Activated T-cell treated with anti-CD3 and anti-CD28 coated beads, Interleukin-2, amount 50 U/mL, for 24 hours (primary cell): ENCODE measurements around the gene KMT2E.
"Not testable (repeated sequence)": the region's sequence is repeated elsewhere in the genome, so short reads cannot be mapped to it uniquely, and the experiment has no call there.

Experiments
- DNase-seq: peaks from one replicate; pipeline ENCODE4 v3.0.0-alpha.2; 2020
- H3K27ac Mint-ChIP-seq: 2 replicates; pipeline ENCODE4 v1.8.0; 2020; ENCODE audit warnings: mild to moderate bottlenecking, mixed read lengths
- H3K27me3 Mint-ChIP-seq: 2 replicates; pipeline ENCODE4 v1.8.0; 2020; ENCODE audit warnings: mixed read lengths
- H3K36me3 Mint-ChIP-seq: 2 replicates; pipeline ENCODE4 v1.8.0; 2020; ENCODE audit warnings: low read depth, mixed read lengths
- H3K4me1 Mint-ChIP-seq: 2 replicates; pipeline ENCODE4 v1.8.0; 2020; ENCODE audit warnings: low read depth, mixed read lengths
- H3K4me3 Mint-ChIP-seq: 2 replicates; pipeline ENCODE4 v1.8.0; 2020; ENCODE audit warnings: mild to moderate bottlenecking, moderate library complexity, mixed read lengths
- H3K9me3 Mint-ChIP-seq: 2 replicates; pipeline ENCODE4 v1.8.0; 2020; ENCODE audit warnings: mixed read lengths

KMT2E gene, protein sequence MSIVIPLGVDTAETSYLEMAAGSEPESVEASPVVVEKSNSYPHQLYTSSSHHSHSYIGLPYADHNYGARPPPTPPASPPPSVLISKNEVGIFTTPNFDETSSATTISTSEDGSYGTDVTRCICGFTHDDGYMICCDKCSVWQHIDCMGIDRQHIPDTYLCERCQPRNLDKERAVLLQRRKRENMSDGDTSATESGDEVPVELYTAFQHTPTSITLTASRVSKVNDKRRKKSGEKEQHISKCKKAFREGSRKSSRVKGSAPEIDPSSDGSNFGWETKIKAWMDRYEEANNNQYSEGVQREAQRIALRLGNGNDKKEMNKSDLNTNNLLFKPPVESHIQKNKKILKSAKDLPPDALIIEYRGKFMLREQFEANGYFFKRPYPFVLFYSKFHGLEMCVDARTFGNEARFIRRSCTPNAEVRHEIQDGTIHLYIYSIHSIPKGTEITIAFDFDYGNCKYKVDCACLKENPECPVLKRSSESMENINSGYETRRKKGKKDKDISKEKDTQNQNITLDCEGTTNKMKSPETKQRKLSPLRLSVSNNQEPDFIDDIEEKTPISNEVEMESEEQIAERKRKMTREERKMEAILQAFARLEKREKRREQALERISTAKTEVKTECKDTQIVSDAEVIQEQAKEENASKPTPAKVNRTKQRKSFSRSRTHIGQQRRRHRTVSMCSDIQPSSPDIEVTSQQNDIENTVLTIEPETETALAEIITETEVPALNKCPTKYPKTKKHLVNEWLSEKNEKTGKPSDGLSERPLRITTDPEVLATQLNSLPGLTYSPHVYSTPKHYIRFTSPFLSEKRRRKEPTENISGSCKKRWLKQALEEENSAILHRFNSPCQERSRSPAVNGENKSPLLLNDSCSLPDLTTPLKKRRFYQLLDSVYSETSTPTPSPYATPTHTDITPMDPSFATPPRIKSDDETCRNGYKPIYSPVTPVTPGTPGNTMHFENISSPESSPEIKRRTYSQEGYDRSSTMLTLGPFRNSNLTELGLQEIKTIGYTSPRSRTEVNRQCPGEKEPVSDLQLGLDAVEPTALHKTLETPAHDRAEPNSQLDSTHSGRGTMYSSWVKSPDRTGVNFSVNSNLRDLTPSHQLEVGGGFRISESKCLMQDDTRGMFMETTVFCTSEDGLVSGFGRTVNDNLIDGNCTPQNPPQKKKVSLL (N-terminal part only)

GRCh38 chr7:105013816-105014692 lies at the start of gene KMT2E:
TSS of gene KMT2E (plus strand) at chr7:105014205. CDS start at chr7:105040953, 26,748 bp downstream.
- Mint-ChIP-seq H3K9me3 (no peaks in the 10 kb centered on the region), H3K4me3 (peak within 1 kb of the TSS; percentile 100), H3K4me1 (peaks cover 28% of the 10 kb centered on the region), H3K27ac (peak within 1 kb of the TSS; percentile 100), H3K27me3 (no peaks in the 10 kb centered on the region), H3K36me3 (peaks cover 90% of the 10 kb centered on the region)
- peak; percentile 94 for DNase-seq

DNA sequence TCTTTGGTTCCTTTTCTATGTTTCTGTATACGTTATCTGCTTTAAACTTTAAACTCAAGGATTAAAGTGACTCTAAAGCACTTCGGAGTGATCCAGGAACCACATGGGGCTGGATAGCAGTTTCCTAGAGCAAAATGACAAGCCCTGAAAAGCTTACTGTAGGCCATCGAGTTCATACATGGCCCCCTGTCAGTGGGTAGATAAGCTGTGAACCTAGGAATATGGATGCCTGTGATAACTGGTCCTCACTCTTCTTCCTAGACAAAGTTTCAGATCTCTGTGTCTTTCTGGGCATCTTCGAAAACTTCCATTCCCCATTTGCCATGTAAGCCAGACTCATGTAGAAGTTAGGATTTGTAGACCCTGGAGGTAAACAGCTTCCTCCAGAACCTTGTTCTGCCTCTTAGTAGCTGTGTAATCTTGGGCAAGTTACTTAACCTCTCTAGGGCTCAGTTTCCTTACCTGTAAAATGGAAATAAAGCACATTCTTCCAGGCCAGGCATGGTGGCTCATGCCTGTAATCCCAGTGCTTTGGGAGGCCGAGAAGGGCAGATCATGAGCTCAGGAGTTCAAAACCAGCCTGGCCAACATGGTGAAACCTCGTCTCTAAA lies 49.3 kb upstream of the KMT2E start:
- H3K27ac Mint-ChIP-seq = peak overlapping the region; percentile 16
- no peaks in the 10 kb centered on the region for H3K9me3 Mint-ChIP-seq
- peaks cover 37% of the 10 kb centered on the region for H3K36me3 Mint-ChIP-seq

GRCh38 chr7:104966022-104966421 lies 48.0 kb upstream of the KMT2E start:
- H3K9me3 Mint-ChIP-seq = no peaks in the 10 kb centered on the region
- DNase-seq = no peak
- H3K27ac Mint-ChIP-seq = no peak overlapping the region
- H3K4me1 Mint-ChIP-seq = peaks cover 27% of the 10 kb centered on the region
- H3K4me3 Mint-ChIP-seq = no peak overlapping the region
- peaks cover 41% of the 10 kb centered on the region for H3K36me3 Mint-ChIP-seq
- no peaks in the 10 kb centered on the region for H3K27me3 Mint-ChIP-seq

More for the DNA sequence above, 49.3 kb upstream of the KMT2E start:
- Mint-ChIP-seq H3K4me1 (peaks cover 30% of the 10 kb centered on the region), H3K27me3 (no peaks in the 10 kb centered on the region), H3K4me3 (no peak overlapping the region)
- DNase-seq = no peak

DNA sequence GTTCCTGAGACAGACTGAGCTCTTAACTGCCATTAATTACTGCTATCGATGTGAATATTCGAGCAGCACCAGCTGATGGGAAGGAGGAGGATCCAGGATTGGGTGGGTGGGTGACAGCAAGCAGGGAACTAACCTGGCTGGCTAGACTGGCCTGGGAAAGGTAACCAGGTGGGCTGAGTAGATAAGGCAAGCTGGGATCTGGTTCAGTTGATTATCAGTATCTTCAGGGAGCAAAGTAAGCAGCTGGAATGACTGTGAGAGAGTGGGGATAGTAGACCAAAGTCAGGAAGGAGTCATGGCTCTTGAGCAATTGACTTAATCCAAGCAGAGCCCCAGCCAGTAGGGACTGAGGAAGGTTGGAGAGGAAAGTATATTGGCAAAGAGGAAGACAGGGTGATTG lies 46.9 kb upstream of the KMT2E start:
- no peaks in the 10 kb centered on the region for H3K27me3 Mint-ChIP-seq
- H3K4me1 Mint-ChIP-seq = peaks cover 22% of the 10 kb centered on the region
- H3K4me3 Mint-ChIP-seq = no peak overlapping the region
- peaks cover 47% of the 10 kb centered on the region for H3K36me3 Mint-ChIP-seq
- no peak for DNase-seq
- H3K27ac Mint-ChIP-seq = no peak overlapping the region
- H3K9me3 Mint-ChIP-seq = no peaks in the 10 kb centered on the region

- H3K4me1 Mint-ChIP-seq = peaks cover 19% of the 10 kb centered on the region
- peaks cover 45% of the 10 kb centered on the region for H3K36me3 Mint-ChIP-seq
- DNase-seq = no peak
- H3K9me3 Mint-ChIP-seq = no peaks in the 10 kb centered on the region
- no peak overlapping the region for H3K4me3 Mint-ChIP-seq
- H3K27me3 Mint-ChIP-seq = no peaks in the 10 kb centered on the region
- H3K27ac Mint-ChIP-seq = no peak overlapping the region
These were observed 46.4 kb upstream of the KMT2E start for GRCh38 chr7:104967595-104967994.

DNA sequence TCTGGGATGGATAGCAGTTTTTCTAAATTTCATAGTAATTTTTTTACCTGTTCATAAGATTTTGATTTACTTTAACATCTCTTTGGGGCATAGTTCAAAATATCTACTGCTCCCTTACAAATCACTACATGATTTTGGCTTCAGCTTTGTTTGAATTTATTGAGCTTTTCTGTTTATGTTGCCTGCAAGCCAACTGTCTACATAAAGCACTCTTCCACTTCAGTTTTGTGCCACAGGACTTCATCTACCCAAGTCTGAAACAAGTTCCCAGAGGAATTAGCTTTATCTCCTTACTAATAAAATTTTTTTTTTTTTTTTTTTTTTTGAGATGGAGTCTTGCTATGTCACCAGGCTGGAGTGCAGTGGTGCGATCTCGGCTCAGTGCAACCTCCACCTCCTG lies 45.4 kb upstream of the KMT2E start:
- peaks cover 38% of the 10 kb centered on the region for H3K36me3 Mint-ChIP-seq
- peaks cover 14% of the 10 kb centered on the region for H3K4me1 Mint-ChIP-seq
- H3K27me3 Mint-ChIP-seq = no peaks in the 10 kb centered on the region
- no peak overlapping the region for H3K4me3 Mint-ChIP-seq
- no peak for DNase-seq
- no peak overlapping the region for H3K27ac Mint-ChIP-seq
- H3K9me3 Mint-ChIP-seq = no peaks in the 10 kb centered on the region

GRCh38 chr7:104969183-104969582 lies 44.8 kb upstream of the KMT2E start:
- Mint-ChIP-seq H3K4me1 (peaks cover 14% of the 10 kb centered on the region), H3K9me3 (no peaks in the 10 kb centered on the region), H3K4me3 (no peak overlapping the region), H3K27ac (no peak overlapping the region), H3K36me3 (peaks cover 36% of the 10 kb centered on the region), H3K27me3 (no peaks in the 10 kb centered on the region)
- no peak for DNase-seq

- no peak for DNase-seq
These were observed 42.5 kb upstream of the KMT2E start for GRCh38 chr7:104971290-104972071.

GRCh38 chr7:104972500-104972899 lies 41.5 kb upstream of the KMT2E start:
- no peak for DNase-seq
- Mint-ChIP-seq H3K27me3 (no peaks in the 10 kb centered on the region), H3K36me3 (peaks cover 28% of the 10 kb centered on the region), H3K27ac (no peak overlapping the region), H3K4me1 (peaks cover 22% of the 10 kb centered on the region), H3K4me3 (no peak overlapping the region), H3K9me3 (no peaks in the 10 kb centered on the region)

More at GRCh38 chr7:104971290-104972071, 42.5 kb upstream of the KMT2E start:
- H3K27ac Mint-ChIP-seq = no peak overlapping the region
- H3K4me3 Mint-ChIP-seq = no peak overlapping the region
- no peaks in the 10 kb centered on the region for H3K9me3 Mint-ChIP-seq
- H3K36me3 Mint-ChIP-seq = peaks cover 28% of the 10 kb centered on the region
- no peaks in the 10 kb centered on the region for H3K27me3 Mint-ChIP-seq
- H3K4me1 Mint-ChIP-seq = peaks cover 14% of the 10 kb centered on the region

DNA sequence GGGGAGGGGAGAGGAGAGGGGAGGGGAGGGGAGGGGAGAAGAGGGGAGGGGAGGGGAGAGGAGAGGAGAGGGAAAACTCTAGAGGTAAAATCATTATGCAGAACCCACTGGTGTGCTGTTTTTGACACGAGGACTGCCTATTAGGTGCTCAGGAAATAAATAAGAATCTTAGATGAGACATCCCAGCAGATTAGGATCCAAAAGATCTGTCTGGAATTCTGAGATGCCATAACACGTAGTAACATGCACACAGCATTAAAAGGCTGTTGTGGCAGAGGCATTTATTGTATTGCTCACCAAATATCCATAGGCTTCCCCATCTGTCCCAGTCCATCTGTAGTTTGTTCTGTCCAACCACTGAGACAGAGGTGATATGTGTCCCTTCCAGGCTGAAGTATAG lies 40.8 kb upstream of the KMT2E start:
- Mint-ChIP-seq H3K4me3 (no peak overlapping the region), H3K27me3 (no peaks in the 10 kb centered on the region), H3K9me3 (no peaks in the 10 kb centered on the region), H3K27ac (no peak overlapping the region), H3K36me3 (peaks cover 30% of the 10 kb centered on the region), H3K4me1 (peaks cover 24% of the 10 kb centered on the region)
- DNase-seq = no peak

GRCh38 chr7:104973909-104974415 lies 40.0 kb upstream of the KMT2E start:
- Mint-ChIP-seq H3K36me3 (peaks cover 32% of the 10 kb centered on the region), H3K4me3 (no peak overlapping the region)
- DNase-seq = no peak

GRCh38 chr7:104975553-104975952 lies 38.5 kb upstream of the KMT2E start:
- H3K4me1 Mint-ChIP-seq = peaks cover 40% of the 10 kb centered on the region
- not testable (repeated sequence) for H3K27me3 Mint-ChIP-seq, H3K4me3 Mint-ChIP-seq, H3K9me3 Mint-ChIP-seq, DNase-seq
- H3K36me3 Mint-ChIP-seq = peaks cover 30% of the 10 kb centered on the region
- peak overlapping the region; percentile 29 for H3K27ac Mint-ChIP-seq

More at GRCh38 chr7:104973909-104974415, 40.0 kb upstream of the KMT2E start:
- peaks cover 26% of the 10 kb centered on the region for H3K4me1 Mint-ChIP-seq
- peak overlapping the region; percentile 78 for H3K27ac Mint-ChIP-seq
- no peaks in the 10 kb centered on the region for H3K27me3 Mint-ChIP-seq
- H3K9me3 Mint-ChIP-seq = no peaks in the 10 kb centered on the region
